ENCODE results near the gene BEX5. TPM values are rescaled to one million over a fixed set of nuclear protein-coding genes. Genes with fewer than 3 reads are reported as not detected.

The BEX5 gene
- total RNA-seq, result not detected in 2 replicates
- polyA plus RNA-seq, result 0.73 and 0.88 TPM in 2 replicates
- 1.3 and 1.6 TPM in 2 replicates for polyA plus RNA-seq (2011; cell fraction: cytosol; rRNA removed)
- polyA plus RNA-seq (2011; cell fraction: nucleus; rRNA removed), result 0.61 and 0.78 TPM in 2 replicates
- polyA plus RNA-seq (2012), result 1.0 and 1.7 TPM in 2 replicates
- 0.23 TPM in 1 of 2 replicates, not detected in the other for polyA minus RNA-seq
- polyA minus RNA-seq (2011; cell fraction: cytosol; rRNA and poly(A)+ RNA removed), result not detected
- polyA minus RNA-seq (2011; cell fraction: nucleus; rRNA and poly(A)+ RNA removed), result not detected in 2 replicates
- Bru-seq, nascent RNA, result not detected
- percentile 26 among the genes with signal in this experiment for BruChase-seq, experiment 1, labeled RNA remaining after a 6-hour chase
- BruChase-seq, experiment 2, labeled RNA remaining after a 2-hour chase, result percentile 22 among the genes with signal in this experiment
- long read RNA-seq, partial matches to known transcripts, result 0 of 1 reads
- long read RNA-seq, other reads (novel, unspliced or antisense), result 0 of 1 reads

GRCh38 chrX:102155806-102156179 is at the start of gene BEX5:
Gene BEX5 (minus strand): TSS chrX:102155977. CDS start chrX:102154265, 1,712 bp downstream.
- Histone ChIP-seq H3K4me3 (replicated peaks in 1 of 3; ENCODE audit: insufficient read depth in 1 of 3, low read depth in 1 of 3, low read length in 3 of 3) (peak within 1 kb of the TSS in 2 of 3 experiments; percentile 27 to 32), H3K9me1 (replicated peaks; ENCODE audit: control insufficient read depth, extremely low read depth, insufficient read depth, low read length) (no peaks in the 10 kb centered on the region), H2AFZ (ENCODE audit: low read depth, low read length) (peak within 1 kb of the TSS; percentile 66), H3K27me3 (ENCODE audit: control insufficient read depth in 2 of 2, insufficient read depth in 2 of 2, low read length in 2 of 2) (no peaks in the 10 kb centered on the region), H3K27ac (ENCODE audit: insufficient read depth, low read depth, low read length) (no peak within 1 kb of the TSS), H3K9me3 (replicated peaks; ENCODE audit: control insufficient read depth, insufficient read depth, low read length) (no peaks in the 10 kb centered on the region), H3K4me2 (ENCODE audit: insufficient read depth, low read length) (peak within 1 kb of the TSS; percentile 31), H4K20me1 (replicated peaks; ENCODE audit: control insufficient read depth, extremely low read depth, insufficient read depth, low read length) (no peaks in the 10 kb centered on the region), H3K36me3 (ENCODE audit: control insufficient read depth in 2 of 2, extremely low read depth in 1 of 2, insufficient read depth in 2 of 2, low read length in 2 of 2) (no peaks in the 10 kb centered on the region), H3K4me1 (ENCODE audit: control insufficient read depth, extremely low read depth, insufficient read depth, low read length) (peaks cover 2% of the 10 kb centered on the region), H3K79me2 (ENCODE audit: control insufficient read depth, insufficient read depth, low read length) (no peaks in the 10 kb centered on the region), H3K9ac (replicated peaks; ENCODE audit: extremely low read depth, insufficient read depth, low read length) (peak within 1 kb of the TSS; percentile 42)
- FAIRE-seq (peak; percentile 81), DNase-seq (ENCODE audit: low read depth, low spot score) (peak; percentile 51)
- ChIA-PET CTCF (interaction anchor here (0.6 kb wide), 1 partner anchor 88 kb away, joined by 4 read pairs; no protein-coding TSS in a partner anchor), POLR2A (no interaction called here)
- no TSS peak for BruUV-seq (replicated peaks)
- TF ChIP-seq, protein P1, sequence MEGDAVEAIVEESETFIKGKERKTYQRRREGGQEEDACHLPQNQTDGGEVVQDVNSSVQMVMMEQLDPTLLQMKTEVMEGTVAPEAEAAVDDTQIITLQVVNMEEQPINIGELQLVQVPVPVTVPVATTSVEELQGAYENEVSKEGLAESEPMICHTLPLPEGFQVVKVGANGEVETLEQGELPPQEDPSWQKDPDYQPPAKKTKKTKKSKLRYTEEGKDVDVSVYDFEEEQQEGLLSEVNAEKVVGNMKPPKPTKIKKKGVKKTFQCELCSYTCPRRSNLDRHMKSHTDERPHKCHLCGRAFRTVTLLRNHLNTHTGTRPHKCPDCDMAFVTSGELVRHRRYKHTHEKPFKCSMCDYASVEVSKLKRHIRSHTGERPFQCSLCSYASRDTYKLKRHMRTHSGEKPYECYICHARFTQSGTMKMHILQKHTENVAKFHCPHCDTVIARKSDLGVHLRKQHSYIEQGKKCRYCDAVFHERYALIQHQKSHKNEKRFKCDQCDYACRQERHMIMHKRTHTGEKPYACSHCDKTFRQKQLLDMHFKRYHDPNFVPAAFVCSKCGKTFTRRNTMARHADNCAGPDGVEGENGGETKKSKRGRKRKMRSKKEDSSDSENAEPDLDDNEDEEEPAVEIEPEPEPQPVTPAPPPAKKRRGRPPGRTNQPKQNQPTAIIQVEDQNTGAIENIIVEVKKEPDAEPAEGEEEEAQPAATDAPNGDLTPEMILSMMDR (IDR thresholded peaks at IDR 0.05; ENCODE audit: extremely low read depth in 1 of 2, insufficient read depth in 1 of 2, low read depth in 1 of 2, low read length in 2 of 2), result no peak
- no peak for TF ChIP-seq MAX (IDR thresholded peaks at IDR 0.05; ENCODE audit: insufficient read depth, insufficient read length)
- TF ChIP-seq EZH2 (IDR thresholded peaks at IDR 0.05; ENCODE audit: borderline replicate concordance, low read depth, low read length, severe bottlenecking), result no peak
- TF ChIP-seq POLR2AphosphoS5 (IDR thresholded peaks at IDR 0.05; ENCODE audit: insufficient read depth, low read depth, low read length), result no peak
- TF ChIP-seq MYC (IDR thresholded peaks at IDR 0.05; ENCODE audit: low read depth, low read length), result no peak
- no peak for TF ChIP-seq FOS (IDR thresholded peaks at IDR 0.05; ENCODE audit: borderline replicate concordance, insufficient read depth, low read length)
- dilution Hi-C loops (cut with MboI; ENCODE audit: extremely low pct_ligation_motif_present, low sequenced_read_pairs), result no loop called here
- intact Hi-C loops (cut with micrococcal nuclease), result no loop called here
